Activated CD8-positive, alpha-beta T cell treated with anti-CD3 and anti-CD28 coated beads for 36 hours (primary cell): Measurements from ENCODE around the gene MYO1H. TPM values are rescaled to one million over a fixed set of nuclear protein-coding genes. Genes with fewer than 3 reads are reported as not detected.

Experiments
- ATAC-seq: fragments of 200-7000 bp; cut with Tn5 transposase; one replicate; pipeline ENCODE4 v1.10.0; 2021; ENCODE audit warnings: mild to moderate bottlenecking, moderate library complexity
- CTCF ChIA-PET: fragments of 350-600 bp; sonication (Branson Sonifier 250); formaldehyde crosslinking; loops from one replicate; lab custom pipeline; 2021; ENCODE audit warnings: antibody characterized with exemption; lab: Charles Lee
- POLR2A ChIA-PET: fragments of 350-600 bp; sonication (Branson Sonifier 250); formaldehyde crosslinking; loops from one replicate; lab custom pipeline; 2021; ENCODE audit warnings: antibody characterized with exemption; lab: Charles Lee
- DNase-seq: peaks from one replicate; pipeline ENCODE4 v3.0.0-alpha.2; 2020
- H3K27ac Mint-ChIP-seq: one replicate; pipeline ENCODE4 v1.8.0; 2021; ENCODE audit warnings: mild to moderate bottlenecking, mixed read lengths
- H3K27me3 Mint-ChIP-seq: one replicate; pipeline ENCODE4 v1.8.0; 2021; ENCODE audit warnings: mixed read lengths
- H3K36me3 Mint-ChIP-seq: one replicate; pipeline ENCODE4 v1.8.0; 2021; ENCODE audit warnings: low read depth, mixed read lengths
- H3K4me1 Mint-ChIP-seq: one replicate; pipeline ENCODE4 v1.8.0; 2021; ENCODE audit warnings: low read depth, mixed read lengths
- H3K4me3 Mint-ChIP-seq: one replicate; pipeline ENCODE4 v1.8.0; 2021; ENCODE audit warnings: mild to moderate bottlenecking, moderate library complexity, mixed read lengths
- H3K9me3 Mint-ChIP-seq: one replicate; pipeline ENCODE4 v1.8.0; 2021; ENCODE audit warnings: mixed read lengths
- intact Hi-C: fragments of 100-400 bp; cut with micrococcal nuclease; formaldehyde crosslinking; loops from one replicate; pipeline ENCODE4 v1.10.0; 2022
- total RNA-seq, 2 experiments: library from RNA; stranded (reverse); gene quantifications; one replicate each; pipeline ENCODE4 v1.2.3, GENCODE V29; 2021
- TF ChIP-seq, protein P1 (sequence below): fragments of 200-600 bp; IDR thresholded peaks from one replicate; pipeline ENCODE4 v1.8.0; 2022; ENCODE audit warnings: antibody characterized with exemption, mild to moderate bottlenecking

MYO1H gene
- total RNA-seq, 2 experiments from 2014 or later: not detected

GRCh38 chr12:109485201-109485600, 137.5 kb downstream of the MYO1H start:
- ATAC-seq (no peak), DNase-seq (no peak)
- Mint-ChIP-seq H3K4me3 (no peak overlapping the region), H3K36me3 (peaks cover 19% of the 10 kb centered on the region), H3K9me3 (no peaks in the 10 kb centered on the region), H3K27me3 (no peaks in the 10 kb centered on the region), H3K4me1 (no peaks in the 10 kb centered on the region), H3K27ac (no peak overlapping the region)
- ChIA-PET POLR2A (no interaction called here), CTCF (interaction anchor here (1.1 to 1.4 kb wide), 2 partner anchors 32 to 34 kb away, joined by 3 read pairs; no protein-coding TSS in a partner anchor)
- TF ChIP-seq, protein P1, sequence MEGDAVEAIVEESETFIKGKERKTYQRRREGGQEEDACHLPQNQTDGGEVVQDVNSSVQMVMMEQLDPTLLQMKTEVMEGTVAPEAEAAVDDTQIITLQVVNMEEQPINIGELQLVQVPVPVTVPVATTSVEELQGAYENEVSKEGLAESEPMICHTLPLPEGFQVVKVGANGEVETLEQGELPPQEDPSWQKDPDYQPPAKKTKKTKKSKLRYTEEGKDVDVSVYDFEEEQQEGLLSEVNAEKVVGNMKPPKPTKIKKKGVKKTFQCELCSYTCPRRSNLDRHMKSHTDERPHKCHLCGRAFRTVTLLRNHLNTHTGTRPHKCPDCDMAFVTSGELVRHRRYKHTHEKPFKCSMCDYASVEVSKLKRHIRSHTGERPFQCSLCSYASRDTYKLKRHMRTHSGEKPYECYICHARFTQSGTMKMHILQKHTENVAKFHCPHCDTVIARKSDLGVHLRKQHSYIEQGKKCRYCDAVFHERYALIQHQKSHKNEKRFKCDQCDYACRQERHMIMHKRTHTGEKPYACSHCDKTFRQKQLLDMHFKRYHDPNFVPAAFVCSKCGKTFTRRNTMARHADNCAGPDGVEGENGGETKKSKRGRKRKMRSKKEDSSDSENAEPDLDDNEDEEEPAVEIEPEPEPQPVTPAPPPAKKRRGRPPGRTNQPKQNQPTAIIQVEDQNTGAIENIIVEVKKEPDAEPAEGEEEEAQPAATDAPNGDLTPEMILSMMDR: no peak
- intact Hi-C loops: no loop called here

DNA sequence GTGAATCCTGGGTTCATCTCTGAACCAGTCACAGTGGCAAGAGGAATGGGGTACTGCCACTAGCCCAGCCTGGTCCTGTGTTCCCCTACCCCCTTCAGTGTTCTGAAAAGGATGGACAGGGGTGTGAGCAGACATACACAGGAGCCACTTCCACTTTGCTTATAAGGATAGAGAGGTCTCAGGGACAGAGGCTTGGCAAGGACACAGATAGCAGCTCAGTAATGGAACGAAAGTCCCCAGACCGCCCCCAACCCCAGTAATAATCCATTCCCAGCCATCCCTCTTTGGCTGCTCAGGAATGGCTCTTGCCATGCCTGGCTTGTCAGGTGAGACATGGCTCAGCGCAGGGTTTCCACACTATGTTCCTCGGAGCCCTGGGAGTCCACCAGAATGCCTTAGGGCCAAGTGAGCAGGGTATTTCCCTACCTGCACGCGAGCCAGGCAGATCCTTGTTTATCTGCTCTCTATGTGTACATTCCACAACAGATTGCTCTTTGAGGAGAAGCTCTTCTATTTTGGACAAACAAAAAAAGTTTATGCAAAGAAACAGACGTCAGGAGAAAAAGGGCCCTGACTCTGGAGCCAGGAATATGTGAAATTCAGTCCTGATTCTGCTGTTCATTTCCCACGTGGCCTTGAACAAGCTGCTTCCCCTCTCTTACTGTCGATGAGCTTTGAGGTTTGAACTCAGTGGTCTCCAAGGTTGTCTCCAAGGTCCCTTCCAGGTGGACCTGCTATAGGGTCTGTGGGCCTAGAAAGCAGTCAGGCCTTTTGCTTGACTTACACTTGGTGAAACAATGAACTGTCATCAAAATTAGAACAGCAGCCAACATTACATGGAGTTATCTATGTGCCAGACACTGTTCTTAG, 139.7 kb downstream of the MYO1H start:
- TF ChIP-seq, protein P1: no peak
- intact Hi-C loops: no loop called here
- DNase-seq (no peak), ATAC-seq (no peak)
- no peaks in the 10 kb centered on the region for H3K4me1 Mint-ChIP-seq
- H3K9me3 Mint-ChIP-seq: no peaks in the 10 kb centered on the region
- no peaks in the 10 kb centered on the region for H3K27me3 Mint-ChIP-seq
- CTCF ChIA-PET: interaction anchor here (0.9 to 1.3 kb wide), 2 partner anchors 31 to 59 kb away, joined by 3 to 5 read pairs; no protein-coding TSS in a partner anchor
- H3K4me3 Mint-ChIP-seq: no peak overlapping the region
- no peak overlapping the region for H3K27ac Mint-ChIP-seq
- peaks cover 19% of the 10 kb centered on the region for H3K36me3 Mint-ChIP-seq
- POLR2A ChIA-PET: no interaction called here

DNA sequence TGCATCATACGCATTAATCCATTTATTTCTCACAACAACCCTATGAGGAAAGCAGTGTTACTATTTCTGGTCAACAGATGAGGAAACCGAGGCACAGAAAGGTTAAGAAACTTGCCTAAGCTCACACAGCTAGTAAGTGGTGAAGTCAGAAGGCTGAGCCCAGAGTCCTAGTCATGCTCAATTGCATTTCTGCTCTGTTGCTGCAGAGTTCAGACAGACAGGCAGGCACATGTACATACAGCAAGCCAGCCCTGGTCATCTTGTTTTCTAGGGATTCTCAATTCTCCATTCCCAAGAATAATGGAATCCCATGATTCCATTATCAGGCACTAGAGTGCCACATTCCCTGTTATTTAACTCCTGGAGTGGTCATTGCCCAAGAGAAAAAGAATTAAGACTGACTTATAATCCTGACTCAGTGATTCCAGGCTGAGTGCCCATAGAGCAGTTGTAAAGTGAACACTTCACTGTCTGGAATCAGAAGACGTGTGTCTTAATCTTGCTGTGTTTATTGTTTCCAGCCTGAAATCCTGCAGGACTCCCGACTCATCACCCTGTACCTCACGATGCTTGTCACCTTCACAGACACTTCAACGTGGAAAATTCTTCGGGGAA, 140.5 kb downstream of the MYO1H start:
- H3K9me3 Mint-ChIP-seq: no peaks in the 10 kb centered on the region
- no peak overlapping the region for H3K27ac Mint-ChIP-seq
- ATAC-seq (no peak), DNase-seq (no peak)
- no peak overlapping the region for H3K4me3 Mint-ChIP-seq
- peaks cover 19% of the 10 kb centered on the region for H3K36me3 Mint-ChIP-seq
- CTCF ChIA-PET: no interaction called here
- H3K4me1 Mint-ChIP-seq: no peaks in the 10 kb centered on the region
- no peaks in the 10 kb centered on the region for H3K27me3 Mint-ChIP-seq
- intact Hi-C loops: no loop called here
- POLR2A ChIA-PET: no interaction called here
- TF ChIP-seq, protein P1: no peak

DNA sequence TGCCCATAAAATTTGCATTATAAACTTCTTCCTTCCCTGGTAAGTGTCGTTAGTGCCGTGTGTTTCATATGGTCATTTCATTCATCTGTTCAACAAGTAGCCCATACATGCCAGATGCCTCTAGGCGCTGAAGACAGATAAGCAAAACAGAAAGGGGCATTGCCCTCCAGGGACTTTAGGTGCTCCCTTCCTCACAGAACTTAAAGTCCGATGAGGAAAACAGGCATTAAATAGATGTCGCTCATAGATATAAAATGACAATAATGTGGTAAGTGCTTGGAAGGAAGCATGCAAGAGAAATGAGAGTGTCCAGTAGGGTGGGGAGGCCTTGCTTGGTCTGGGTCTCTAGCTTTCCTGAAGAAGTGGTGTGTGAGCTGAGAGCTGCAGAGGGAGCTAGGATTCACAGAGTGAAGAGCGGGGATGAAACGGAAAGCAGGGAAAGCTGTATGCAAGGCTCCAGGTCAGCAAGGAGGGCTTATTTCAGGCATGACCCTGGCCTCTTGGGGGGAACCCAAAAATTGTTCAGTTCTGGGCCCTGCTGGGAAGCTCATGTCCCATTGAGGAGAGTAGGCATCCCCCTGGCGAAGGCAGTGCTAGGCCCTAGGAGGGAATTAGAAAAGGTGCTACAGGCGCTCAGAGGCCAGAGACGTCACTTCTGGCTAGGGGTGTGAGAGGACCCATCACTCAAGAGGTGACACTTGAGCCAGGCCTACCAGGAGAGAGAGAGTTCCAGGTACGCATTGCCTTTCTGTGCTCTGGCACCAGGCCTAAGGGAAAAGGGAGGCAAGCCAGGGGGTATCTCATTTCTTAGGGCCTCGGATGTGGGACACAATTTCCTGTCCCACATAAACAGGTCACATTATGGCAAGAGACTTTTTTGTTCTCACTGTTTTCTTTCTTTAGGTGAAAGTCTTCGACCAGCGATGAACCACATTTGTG, 141.6 kb downstream of the MYO1H start:
- Mint-ChIP-seq H3K4me1 (no peaks in the 10 kb centered on the region), H3K27me3 (no peaks in the 10 kb centered on the region), H3K27ac (no peak overlapping the region), H3K9me3 (no peaks in the 10 kb centered on the region), H3K4me3 (no peak overlapping the region), H3K36me3 (peaks cover 20% of the 10 kb centered on the region)
- ChIA-PET CTCF (no interaction called here), POLR2A (no interaction called here)
- no peak for ATAC-seq
- TF ChIP-seq, protein P1: no peak
- intact Hi-C loops: no loop called here
- DNase-seq: no peak
